ENCODE data around the gene CATSPERD.

Gene CATSPERD

DNA sequence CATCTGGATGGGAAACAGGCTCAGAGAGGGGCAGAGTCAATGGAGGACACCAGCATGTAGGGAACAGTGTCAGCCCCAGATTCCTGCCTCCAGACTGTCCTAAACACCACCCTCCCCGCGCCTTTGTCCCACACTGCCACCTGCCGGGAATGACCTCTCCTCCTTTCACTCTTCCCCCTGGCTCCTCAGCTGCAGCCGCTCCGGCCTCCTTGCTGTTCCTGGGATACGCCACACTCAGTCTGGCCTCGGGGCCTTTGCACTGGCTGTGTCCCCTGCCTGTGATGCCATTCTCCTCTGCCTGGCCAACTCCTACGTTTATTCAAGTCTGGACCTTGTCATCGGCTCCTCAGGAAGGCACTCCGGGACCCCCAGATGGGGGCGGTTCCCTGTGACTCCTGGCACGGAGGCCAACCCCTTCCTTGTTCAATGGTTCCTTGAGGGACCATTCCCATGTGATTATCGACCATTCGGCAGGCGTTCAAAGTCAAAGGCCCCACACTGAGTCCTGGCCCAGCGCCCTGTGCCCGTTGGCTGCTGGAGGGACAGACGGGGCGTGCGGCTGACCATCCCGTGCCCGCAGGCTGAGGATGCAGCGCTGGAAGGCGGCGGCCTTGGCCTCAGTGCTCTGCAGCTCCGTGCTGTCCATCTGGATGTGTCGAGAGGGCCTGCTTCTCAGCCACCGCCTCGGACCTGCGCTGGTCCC lies 103.3 kb downstream of the CATSPERD start:
- no peak for DNase-seq (ENCODE audit: low read depth in 1 of 2, low spot score in 1 of 2)

DNA sequence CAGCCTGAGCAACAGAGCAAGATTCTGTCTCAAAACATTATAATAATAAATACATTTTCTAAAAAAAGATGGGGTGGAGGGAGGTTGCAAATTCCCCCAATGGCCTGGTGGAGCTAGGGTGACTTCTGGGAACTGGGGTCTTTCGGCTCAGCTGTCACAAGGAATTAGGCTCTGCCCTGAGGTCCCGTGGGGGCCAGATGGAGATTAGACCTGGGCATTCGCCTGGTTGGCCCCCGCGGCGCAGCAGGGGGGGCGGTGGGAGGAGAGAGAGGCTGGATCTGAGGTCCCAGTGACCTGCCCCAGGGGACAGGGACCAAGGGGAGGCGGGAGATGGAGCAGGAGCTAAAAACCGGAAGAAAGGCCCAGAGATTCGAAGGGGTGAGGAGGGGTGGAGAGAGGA lies 104.3 kb downstream of the CATSPERD start:
- DNase-seq (ENCODE audit: low read depth in 1 of 2, low spot score in 1 of 2): no peak

DNA sequence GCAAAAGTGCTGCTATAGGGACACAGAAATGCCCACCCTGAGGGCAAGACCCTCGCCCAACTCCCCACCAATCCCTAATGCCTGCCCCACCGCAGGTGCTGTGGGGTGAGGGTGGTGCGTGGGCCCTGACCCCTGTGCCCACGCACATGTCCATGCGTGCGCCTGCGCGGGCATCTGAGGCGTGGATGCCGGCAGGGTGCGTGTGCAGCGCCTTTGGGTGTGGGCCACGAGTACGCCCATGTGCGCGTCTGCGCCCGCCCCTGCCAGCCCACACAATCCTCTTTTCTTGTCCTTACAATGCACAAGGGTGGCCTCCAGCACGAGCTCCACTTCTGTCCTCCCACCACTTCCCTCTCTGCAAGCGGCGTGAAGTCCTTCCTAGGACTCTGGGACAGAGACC lies 104.7 kb downstream of the CATSPERD start:
- DNase-seq (ENCODE audit: low read depth in 1 of 2, low spot score in 1 of 2): no peak

DNA sequence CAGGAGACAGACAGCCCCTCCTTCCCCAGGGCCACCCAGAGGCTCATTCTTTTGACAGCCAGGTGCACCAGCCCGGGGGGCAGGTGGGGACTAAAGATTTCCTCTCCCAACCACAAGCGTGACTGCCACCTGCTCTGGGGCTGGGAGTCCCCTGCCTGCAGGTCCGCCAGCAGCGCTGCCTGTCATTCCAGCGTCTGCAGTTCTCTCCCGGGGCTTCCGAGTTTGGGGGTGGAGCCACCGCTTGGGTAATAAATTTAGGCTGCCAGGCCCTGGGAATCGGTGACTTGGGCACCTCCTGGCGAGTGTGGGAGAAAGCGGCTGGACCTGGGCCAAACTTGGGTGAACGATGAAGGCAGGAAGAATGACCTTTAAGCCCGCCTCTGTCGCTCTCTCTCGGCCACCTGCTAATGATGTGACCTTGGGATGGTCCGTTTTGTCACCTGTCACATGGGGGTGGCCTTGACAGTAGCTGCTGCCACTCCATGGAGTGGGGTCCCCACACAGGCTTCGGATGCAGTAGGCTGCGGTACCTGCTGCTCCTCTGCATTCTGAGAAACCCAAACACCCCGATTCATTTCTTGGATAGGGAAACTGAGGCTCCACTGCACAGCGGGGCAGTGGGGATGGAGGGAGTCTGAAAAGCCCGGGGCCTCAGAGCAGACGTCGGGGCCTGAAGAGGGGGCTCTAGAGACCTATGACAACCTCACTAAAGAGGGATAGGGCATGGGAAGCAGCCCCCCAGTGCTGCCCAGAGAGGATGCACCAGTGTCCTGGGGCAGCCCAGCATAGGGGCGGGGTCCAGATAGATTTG lies 106.3 kb downstream of the CATSPERD start:
- DNase-seq (ENCODE audit: low read depth in 1 of 2, low spot score in 1 of 2): no peak

DNA sequence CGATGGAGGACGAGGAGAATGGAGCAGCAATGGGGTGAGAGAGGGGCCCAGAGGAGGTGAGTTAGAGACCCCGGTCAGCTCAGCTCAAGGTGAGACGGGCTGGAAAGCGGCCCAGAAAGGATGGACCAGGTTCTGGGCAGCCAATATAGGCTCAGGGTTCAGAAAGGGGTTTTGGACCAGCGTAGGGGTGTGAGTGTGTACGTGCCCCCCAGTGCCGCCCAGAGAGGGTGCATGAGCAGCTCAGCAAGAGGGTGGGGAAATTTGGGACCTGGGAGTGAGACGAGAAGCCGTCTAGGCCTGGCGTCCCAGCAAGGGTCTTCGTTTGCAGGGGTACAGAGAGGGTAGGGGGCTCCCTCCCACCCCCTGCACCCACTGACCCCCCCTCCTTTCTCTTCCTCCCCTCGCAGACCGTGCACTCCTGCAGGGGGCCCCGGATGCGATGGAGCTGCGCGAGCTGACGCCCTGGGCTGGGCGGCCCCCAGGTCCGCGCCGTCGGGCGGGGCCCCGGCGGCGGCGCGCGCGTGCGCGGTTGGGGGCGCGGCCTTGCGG lies 107.0 kb downstream of the CATSPERD start:
- no peak for DNase-seq (ENCODE audit: low read depth in 1 of 2, low spot score in 1 of 2)

DNA sequence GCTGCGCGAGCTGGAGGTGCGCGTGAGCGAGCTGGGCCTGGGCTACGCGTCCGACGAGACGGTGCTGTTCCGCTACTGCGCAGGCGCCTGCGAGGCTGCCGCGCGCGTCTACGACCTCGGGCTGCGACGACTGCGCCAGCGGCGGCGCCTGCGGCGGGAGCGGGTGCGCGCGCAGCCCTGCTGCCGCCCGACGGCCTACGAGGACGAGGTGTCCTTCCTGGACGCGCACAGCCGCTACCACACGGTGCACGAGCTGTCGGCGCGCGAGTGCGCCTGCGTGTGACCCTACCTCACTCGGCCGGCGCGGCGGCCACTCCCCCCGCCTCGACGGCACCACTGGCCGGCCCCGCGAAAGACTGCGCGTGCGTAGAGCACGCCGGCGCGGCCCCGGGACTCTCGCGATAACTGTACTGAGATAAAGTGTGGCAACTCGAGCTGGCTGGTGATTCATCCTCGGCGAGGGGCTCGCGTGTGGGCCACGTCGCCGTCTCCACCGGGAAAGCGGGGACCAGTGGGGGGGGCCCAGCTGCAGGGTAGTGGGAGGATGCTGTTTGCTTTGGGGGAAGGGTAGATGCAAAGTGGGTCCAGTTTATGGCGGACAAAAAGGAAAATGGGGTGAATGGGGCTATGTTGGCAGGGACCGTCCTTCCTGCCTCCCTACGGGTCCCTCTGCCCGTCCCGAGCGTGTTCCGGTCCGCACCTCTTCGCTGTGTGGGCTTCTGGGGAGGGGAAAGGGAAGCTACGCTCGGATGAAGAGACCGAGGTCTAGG lies 107.6 kb downstream of the CATSPERD start:
- DNase-seq (ENCODE audit: low read depth in 1 of 2, low spot score in 1 of 2): peak; percentile 87 to 93

Data from stimulated activated CD4-positive, alpha-beta T cell treated with anti-CD3 and anti-CD28 coated beads, Interleukin-15, amount 100 ng/mL, for 1 hour (primary cell).